Body of pancreas (tissue), 4 donors: ENCODE results near the gene ARID1B.

ENCODE experiments used
- CTCF ChIP-seq, 7 experiments: fragments of 450-650 bp in 4 of 7; fragments of 200-600 bp in 3 of 7; sonication (generic) in 3 of 7; IDR thresholded peaks; one replicate each; pipeline ENCODE4 v1.5.1; 2016 to 2019; ENCODE audit warnings: antibody characterized with exemption in 7 of 7
- POLR2A ChIP-seq, 3 donors: fragments of 450-650 bp; IDR thresholded peaks; one replicate each; pipeline ENCODE4 v1.6.1; 2016; ENCODE audit warnings: antibody characterized with exemption in 3 of 3, mild to moderate bottlenecking in 2 of 3

GRCh38 chr6:156828280-156828703, 51.1 kb downstream of the ARID1B start:
- TF ChIP-seq CTCF (IDR thresholded peaks at IDR 0.05) (no peak), POLR2A (IDR thresholded peaks at IDR 0.05) (no peak)
